22Rv1 (cell line): ENCODE data around the gene STK38L.

ENCODE experiments used
- H3K27ac ChIP-seq: fragments of 450-650 bp; 2 replicates; pipeline ENCODE4 v1.5.1; 2017
- ZFX ChIP-seq: fragments of 450-650 bp; IDR thresholded peaks from 2 replicates; pipeline ENCODE4 v1.6.1; 2017; ENCODE audit warnings: antibody characterized with exemption, borderline replicate concordance
- TF ChIP-seq, protein P1 (sequence below): fragments of 450-650 bp; IDR thresholded peaks from 2 replicates; pipeline ENCODE4 v1.5.1; 2017; ENCODE audit warnings: mild to moderate bottlenecking

STK38L gene

DNA sequence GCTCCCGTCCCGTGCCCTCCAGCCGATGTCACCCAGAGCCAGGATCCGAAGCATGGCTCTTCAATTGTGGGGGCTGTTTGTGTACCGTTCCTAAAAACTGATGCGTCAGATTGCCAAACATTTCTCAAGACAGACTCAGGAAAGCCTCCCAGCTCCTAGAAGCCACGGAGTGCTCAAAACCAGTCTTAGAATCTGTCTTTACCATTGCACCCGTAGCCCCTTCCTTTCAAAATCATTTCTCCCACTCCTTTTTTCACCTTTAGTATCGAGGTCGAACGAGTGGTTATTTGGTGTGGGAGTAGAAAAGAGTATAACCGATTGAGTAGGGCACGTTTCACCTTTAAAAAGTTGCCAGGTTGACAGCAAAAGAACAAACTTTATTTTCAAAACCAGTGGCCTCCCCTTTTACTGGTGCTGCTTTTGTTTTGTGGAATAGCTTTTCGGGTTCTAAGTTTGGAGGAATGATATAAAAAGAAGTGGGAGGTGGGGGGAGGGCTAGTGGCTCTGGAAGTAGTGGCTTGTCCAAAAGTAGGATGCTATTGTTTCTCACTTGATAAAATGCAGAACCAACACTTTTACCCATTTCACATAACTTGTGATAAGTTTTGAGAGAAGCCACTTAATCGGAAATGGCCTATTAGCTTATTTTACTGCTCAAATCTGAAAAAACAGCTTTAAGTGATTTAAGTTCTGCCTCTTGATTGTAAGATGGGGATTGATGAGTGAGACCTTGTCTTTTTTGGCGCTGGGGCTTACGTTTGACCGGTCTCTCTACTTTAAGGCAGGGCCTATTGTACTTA, 803 bp downstream of the STK38L start:
- TF ChIP-seq, protein P1, sequence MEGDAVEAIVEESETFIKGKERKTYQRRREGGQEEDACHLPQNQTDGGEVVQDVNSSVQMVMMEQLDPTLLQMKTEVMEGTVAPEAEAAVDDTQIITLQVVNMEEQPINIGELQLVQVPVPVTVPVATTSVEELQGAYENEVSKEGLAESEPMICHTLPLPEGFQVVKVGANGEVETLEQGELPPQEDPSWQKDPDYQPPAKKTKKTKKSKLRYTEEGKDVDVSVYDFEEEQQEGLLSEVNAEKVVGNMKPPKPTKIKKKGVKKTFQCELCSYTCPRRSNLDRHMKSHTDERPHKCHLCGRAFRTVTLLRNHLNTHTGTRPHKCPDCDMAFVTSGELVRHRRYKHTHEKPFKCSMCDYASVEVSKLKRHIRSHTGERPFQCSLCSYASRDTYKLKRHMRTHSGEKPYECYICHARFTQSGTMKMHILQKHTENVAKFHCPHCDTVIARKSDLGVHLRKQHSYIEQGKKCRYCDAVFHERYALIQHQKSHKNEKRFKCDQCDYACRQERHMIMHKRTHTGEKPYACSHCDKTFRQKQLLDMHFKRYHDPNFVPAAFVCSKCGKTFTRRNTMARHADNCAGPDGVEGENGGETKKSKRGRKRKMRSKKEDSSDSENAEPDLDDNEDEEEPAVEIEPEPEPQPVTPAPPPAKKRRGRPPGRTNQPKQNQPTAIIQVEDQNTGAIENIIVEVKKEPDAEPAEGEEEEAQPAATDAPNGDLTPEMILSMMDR, result no peak
- H3K27ac ChIP-seq, result peak overlapping the region; percentile 68

DNA sequence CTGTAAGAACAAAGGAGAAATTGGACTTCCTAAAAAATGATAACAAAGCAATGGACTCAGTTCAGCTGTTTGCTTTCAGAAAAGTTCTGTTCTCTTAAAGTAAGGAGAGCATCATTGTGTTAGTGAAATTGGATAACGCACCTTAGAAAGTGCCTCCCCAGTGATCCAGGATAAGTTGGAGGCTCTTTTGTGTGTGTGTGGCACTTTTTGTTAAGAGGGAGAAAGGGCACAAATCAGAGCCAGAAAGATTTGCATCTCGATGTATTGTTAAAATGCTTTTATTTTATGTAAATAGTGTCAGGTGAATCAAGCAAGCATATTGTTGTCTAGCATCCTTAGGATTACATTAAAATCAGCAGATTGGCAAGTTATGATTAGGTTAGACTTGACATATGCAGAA, 2.1 kb downstream of the STK38L start:
- TF ChIP-seq, protein P1, result no peak
- TF ChIP-seq ZFX, result no peak
- H3K27ac ChIP-seq, result no peak overlapping the region

DNA sequence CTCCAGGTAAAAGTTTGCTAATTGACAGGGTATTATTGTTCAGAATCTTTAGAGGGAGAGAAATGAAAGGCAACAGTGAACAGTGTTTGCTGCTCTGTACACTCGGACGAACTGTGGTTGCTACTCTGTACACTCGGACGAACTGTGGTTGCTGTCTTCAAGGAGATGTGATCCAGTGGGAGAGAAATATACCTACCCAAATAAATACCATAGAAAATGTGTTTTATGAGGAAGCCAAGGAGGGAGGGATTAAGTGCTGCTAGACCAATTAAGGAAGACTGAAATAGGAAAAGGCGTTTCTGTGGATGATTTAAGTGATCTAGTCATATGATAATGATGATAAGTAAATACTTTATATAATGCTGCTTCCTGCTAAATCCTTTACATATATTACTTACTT, 2.7 kb downstream of the STK38L start:
- TF ChIP-seq, protein P1, result no peak
- TF ChIP-seq ZFX, result no peak
- no peak overlapping the region for H3K27ac ChIP-seq

DNA sequence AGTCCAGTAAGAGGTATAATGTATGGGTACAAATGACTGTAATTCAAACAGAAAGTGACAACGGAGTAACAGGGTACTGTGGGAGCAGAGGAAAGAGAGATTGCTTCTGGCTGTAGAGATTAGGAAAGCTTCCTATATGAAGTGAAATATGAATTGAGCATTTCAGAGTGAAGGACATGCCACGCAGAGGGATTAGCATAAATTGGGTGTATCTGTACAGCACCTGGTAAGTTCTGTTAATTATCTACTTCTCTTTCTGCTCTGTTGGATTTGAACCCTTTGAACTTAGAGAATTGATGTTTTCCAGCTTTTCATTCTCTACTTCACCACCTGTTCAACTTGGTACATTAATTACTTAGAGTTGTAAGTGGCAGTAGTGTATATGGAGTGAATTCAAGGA, 8.8 kb downstream of the STK38L start:
- H3K27ac ChIP-seq, result no peak overlapping the region
- TF ChIP-seq, protein P1, result no peak
- no peak for TF ChIP-seq ZFX

DNA sequence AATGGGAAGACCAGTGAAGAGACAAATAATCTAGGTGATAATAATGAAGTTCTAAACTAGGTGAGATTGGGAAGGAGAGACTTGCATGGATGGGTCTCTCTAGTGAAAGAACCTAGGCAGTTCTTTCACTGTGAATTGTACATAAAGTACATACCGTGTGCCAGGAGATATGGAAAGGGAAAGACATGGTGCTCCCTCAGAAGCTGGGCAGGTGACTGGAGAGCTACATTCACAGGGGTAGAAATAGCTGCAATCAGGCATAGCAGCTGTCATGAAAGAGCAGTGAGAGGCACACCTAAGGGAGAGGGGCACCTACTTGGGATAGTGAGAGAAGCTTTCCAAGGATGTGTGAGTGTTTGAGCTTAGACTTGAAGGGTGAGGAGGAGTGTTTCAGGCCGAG, 9.3 kb downstream of the STK38L start:
- H3K27ac ChIP-seq, result no peak overlapping the region
- no peak for TF ChIP-seq ZFX
- TF ChIP-seq, protein P1, result no peak

DNA sequence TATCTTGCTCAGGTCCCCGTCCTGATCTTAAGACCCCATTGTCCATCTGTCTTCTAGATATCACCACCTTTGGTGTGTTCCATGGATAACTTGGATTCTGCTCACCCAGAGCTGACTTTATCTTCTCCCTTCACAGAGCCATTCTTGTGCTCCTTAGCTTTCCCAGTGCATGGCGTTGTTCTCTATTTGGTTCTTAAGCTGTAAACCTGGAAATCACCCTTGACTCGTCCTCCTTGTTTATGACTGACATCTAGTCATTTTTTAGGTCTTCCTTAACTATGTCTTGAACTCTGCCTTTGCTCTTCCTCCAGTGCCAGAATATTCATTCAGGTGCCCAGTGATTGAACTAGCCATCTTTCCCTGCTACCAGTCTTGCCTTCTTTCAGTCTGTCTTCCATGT, 11.7 kb downstream of the STK38L start:
- H3K27ac ChIP-seq, result no peak overlapping the region
- no peak for TF ChIP-seq ZFX
- TF ChIP-seq, protein P1, result no peak

DNA sequence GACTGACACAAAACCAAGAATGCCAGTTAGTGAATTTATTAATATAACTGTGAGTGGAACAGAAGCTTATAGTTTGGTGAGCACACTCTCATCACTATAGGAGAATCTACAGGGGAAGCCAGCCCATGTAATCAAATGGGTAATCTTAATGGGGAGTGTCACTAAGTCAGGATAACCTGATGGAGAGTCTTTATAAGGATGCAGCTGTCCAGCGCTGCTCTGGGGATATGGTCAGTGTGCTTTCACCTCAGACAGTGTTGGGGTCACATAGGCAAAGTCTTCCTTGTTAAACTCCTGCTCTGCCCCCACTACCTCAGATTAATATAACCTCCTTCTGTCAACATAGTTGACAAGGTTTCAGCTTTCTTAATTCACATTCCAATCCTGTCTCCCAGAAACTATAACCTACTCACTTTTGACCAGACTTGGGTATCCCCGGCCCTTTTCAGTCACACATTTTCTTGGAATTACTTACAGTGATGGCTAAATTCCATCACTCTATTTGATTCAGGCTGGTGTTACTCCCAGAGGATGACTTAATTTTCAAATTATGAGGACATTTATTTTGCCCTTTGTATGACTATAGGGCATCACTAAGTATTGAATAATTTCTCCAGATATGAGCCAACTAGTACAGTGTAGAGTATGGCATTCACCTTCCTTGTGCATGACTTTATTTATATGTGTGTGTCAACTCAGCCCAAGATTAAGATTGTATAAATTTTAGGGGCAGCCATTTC, 13.2 kb downstream of the STK38L start:
- no peak overlapping the region for H3K27ac ChIP-seq

More for the DNA sequence above, 13.2 kb downstream of the STK38L start:
- TF ChIP-seq, protein P1, result no peak
- no peak for TF ChIP-seq ZFX
